Body of pancreas (tissue), 4 donors: Measurements from ENCODE around the gene RPS14. TPM values are rescaled to one million over a fixed set of nuclear protein-coding genes. Genes with fewer than 3 reads are reported as not detected.

Experiments
- ATAC-seq: fragments of 150-250 bp; one replicate; pipeline ENCODE4 v1.9.1; 2016
- DNase-seq, 4 donors: peaks; one replicate each; pipeline ENCODE4 v3.0.0-alpha.2; 2019
- H3K27ac ChIP-seq, 4 donors: fragments of 200-600 bp; sonication (generic); 1 replicate in 3 of 4; 2 replicates in 1 of 4; pipeline versions ENCODE4 v1.5.1 to v1.6.1; 2016 to 2019; ENCODE audit warnings: mild to moderate bottlenecking in 1 of 4, mixed read lengths in 1 of 4, moderate library complexity in 1 of 4
- H3K27me3 ChIP-seq, 2 donors: fragments of 200-600 bp; sonication (generic); one replicate each; pipeline ENCODE4 v1.6.0; 2016; ENCODE audit warnings: mild to moderate bottlenecking in 1 of 2
- H3K36me3 ChIP-seq, 2 donors: fragments of 200-600 bp; sonication (generic); replicated peaks in 1 of 2; 2 replicates each; pipeline ENCODE4 v1.5.1; 2016; ENCODE audit warnings: low read depth in 2 of 2; ENCODE audit not compliant: insufficient read depth in 1 of 2
- H3K4me1 ChIP-seq: fragments of 200-600 bp; sonication (generic); one replicate; pipeline ENCODE4 v1.6.0; 2016
- H3K4me3 ChIP-seq, 2 donors: fragments of 200-600 bp; sonication (generic); 1 replicate in 1 of 2; 2 replicates in 1 of 2; pipeline ENCODE4 v1.5.1; 2016 to 2019
- H3K9me3 ChIP-seq, 3 donors: fragments of 200-600 bp; sonication (generic); 1 replicate in 2 of 3; 2 replicates in 1 of 3; pipeline ENCODE4 v1.5.1; 2016
- CTCF ChIP-seq, 7 experiments: fragments of 450-650 bp in 4 of 7; fragments of 200-600 bp in 3 of 7; sonication (generic) in 3 of 7; IDR thresholded peaks; one replicate each; pipeline ENCODE4 v1.5.1; 2016 to 2019; ENCODE audit warnings: antibody characterized with exemption in 7 of 7
- POLR2A ChIP-seq, 3 donors: fragments of 450-650 bp; IDR thresholded peaks; one replicate each; pipeline ENCODE4 v1.6.1; 2016; ENCODE audit warnings: antibody characterized with exemption in 3 of 3, mild to moderate bottlenecking in 2 of 3
- WGBS, 2 donors: methylation state at CpG; one replicate each; pipeline ENCODE4 v1.1.5; 2017; 5-methylcytosine and 5-hydroxymethylcytosine counted together
- intact Hi-C: fragments of 100-400 bp; cut with DNase I; formaldehyde crosslinking; loops from one replicate; pipeline ENCODE4 v1.15.1; 2023
- total RNA-seq, 2 donors: library from RNA; depleted of rRNA; stranded (reverse); fragments of >200 nt; gene quantifications; one replicate each; pipeline ENCODE4 v1.1.0, GENCODE V29; 2016

The RPS14 gene
- total RNA-seq, 2 donors from 2014 or later: 1,348 to 2,916 TPM

GRCh38 chr5:150402229-150402773 is 47.2 kb downstream of the RPS14 start:
- WGBS, 2 donors: 65 to 73% methylated on average over 4 of the region's 4 CpGs
- peaks cover 0 to 25% of the 10 kb centered on the region in 2 donors for H3K36me3 ChIP-seq
- H3K9me3 ChIP-seq: no peaks in the 10 kb centered on the region
- DNase-seq (no peak), ATAC-seq (no peak)
- H3K4me3 ChIP-seq: no peak overlapping the region
- H3K4me1 ChIP-seq: no peaks in the 10 kb centered on the region
- H3K27me3 ChIP-seq: no peaks in the 10 kb centered on the region
- TF ChIP-seq POLR2A (IDR thresholded peaks at IDR 0.05) (no peak), CTCF (IDR thresholded peaks at IDR 0.05) (no peak)
- intact Hi-C loops: no loop called here
- H3K27ac ChIP-seq: no peak overlapping the region

GRCh38 chr5:150401376-150402228 is 47.9 kb downstream of the RPS14 start:
- peaks cover 0 to 27% of the 10 kb centered on the region in 2 donors for H3K36me3 ChIP-seq
- no peak for ATAC-seq
- TF ChIP-seq CTCF (IDR thresholded peaks at IDR 0.05) (no peak), POLR2A (IDR thresholded peaks at IDR 0.05) (no peak)
- H3K4me3 ChIP-seq: no peak overlapping the region
- 80 to 83% methylated on average over 10 to 11 of the region's 11 CpGs for WGBS, 2 donors
- H3K4me1 ChIP-seq: no peaks in the 10 kb centered on the region
- H3K27ac ChIP-seq: no peak overlapping the region
- H3K9me3 ChIP-seq: no peaks in the 10 kb centered on the region
- intact Hi-C loops: no loop called here
- no peak for DNase-seq
- H3K27me3 ChIP-seq: no peaks in the 10 kb centered on the region

- TF ChIP-seq POLR2A (IDR thresholded peaks at IDR 0.05) (no peak), CTCF (IDR thresholded peaks at IDR 0.05) (no peak)
Measured at GRCh38 chr5:150401076-150401375, 48.5 kb downstream of the RPS14 start.

GRCh38 chr5:150400316-150401075 is 49.0 kb downstream of the RPS14 start:
- H3K4me1 ChIP-seq: no peaks in the 10 kb centered on the region
- intact Hi-C loops: no loop called here
- H3K9me3 ChIP-seq: no peaks in the 10 kb centered on the region
- no peak for ATAC-seq
- H3K4me3 ChIP-seq: no peak overlapping the region
- H3K36me3 ChIP-seq: peaks cover 0 to 28% of the 10 kb centered on the region in 2 donors
- no peaks in the 10 kb centered on the region for H3K27me3 ChIP-seq
- 81 to 86% methylated on average over 11 to 12 of the region's 12 CpGs for WGBS, 2 donors
- no peak overlapping the region for H3K27ac ChIP-seq
- DNase-seq: no peak
- TF ChIP-seq POLR2A (IDR thresholded peaks at IDR 0.05) (peak in 1 of 3 donors; percentile 8), CTCF (IDR thresholded peaks at IDR 0.05) (no peak)

More at GRCh38 chr5:150401076-150401375, 48.5 kb downstream of the RPS14 start:
- Histone ChIP-seq H3K27ac (no peak overlapping the region), H3K27me3 (no peaks in the 10 kb centered on the region), H3K9me3 (no peaks in the 10 kb centered on the region), H3K4me1 (no peaks in the 10 kb centered on the region), H3K36me3 (peaks cover 0 to 28% of the 10 kb centered on the region in 2 donors), H3K4me3 (no peak overlapping the region)
- 73 to 83% methylated on average over 3 of the region's 3 CpGs for WGBS, 2 donors
- DNase-seq (no peak), ATAC-seq (no peak)
- intact Hi-C loops: no loop called here
